HepG2 (cell line): ENCODE results near the gene ADSL. TPM values are rescaled to one million over a fixed set of nuclear protein-coding genes. Genes with fewer than 3 reads are reported as not detected.

Experiments used
- BCLAF1 ChIP-seq: fragments of 450-650 bp; IDR thresholded peaks from 2 replicates; pipeline ENCODE4 v1.6.1; 2017; ENCODE audit warnings: mild to moderate bottlenecking
- PRDM10 ChIP-seq: sonication (generic); formaldehyde crosslinking; IDR thresholded peaks from 2 replicates; pipeline ENCODE4 v1.4.0; 2020; ENCODE audit warnings: low read depth, missing genetic modification reagents
- SOX6 ChIP-seq, 2 experiments: fragments of 450-650 bp in 1 of 2; sonication (generic) in 1 of 2; formaldehyde crosslinking in 1 of 2; IDR thresholded peaks; 2 replicates each; pipeline versions ENCODE4 v1.4.0 to v1.6.1; 2017 to 2020; ENCODE audit warnings: antibody characterized with exemption in 1 of 2, mild to moderate bottlenecking in 1 of 2, missing genetic modification reagents in 1 of 2
- ZBTB40 ChIP-seq, 2 experiments: fragments of 450-650 bp in 1 of 2; sonication (generic) in 1 of 2; formaldehyde crosslinking in 1 of 2; IDR thresholded peaks; 2 replicates each; pipeline versions ENCODE4 v1.6.1 to v1.8.0; 2016 to 2022; ENCODE audit warnings: antibody characterized with exemption in 1 of 2, mild to moderate bottlenecking in 1 of 2, missing genetic modification reagents in 1 of 2
- ZBTB7B ChIP-seq: sonication (generic); formaldehyde crosslinking; IDR thresholded peaks from 2 replicates; pipeline ENCODE4 v1.4.0; 2020; ENCODE audit warnings: missing genetic modification reagents
- ZNF24 ChIP-seq: fragments of 450-650 bp; IDR thresholded peaks from 2 replicates; pipeline ENCODE4 v1.6.1; 2017; ENCODE audit warnings: antibody characterized with exemption, mild to moderate bottlenecking
- ZNF577 ChIP-seq: sonication (generic); formaldehyde crosslinking; IDR thresholded peaks from 2 replicates; pipeline ENCODE4 v1.4.0; 2020; ENCODE audit warnings: mild to moderate bottlenecking, low read depth, missing genetic modification reagents, borderline replicate concordance
- ZNF678 ChIP-seq: sonication (generic); formaldehyde crosslinking; IDR thresholded peaks from 2 replicates; pipeline ENCODE4 v1.4.0; 2020; ENCODE audit warnings: mild to moderate bottlenecking, missing genetic modification reagents
- ZSCAN30 ChIP-seq: sonication (generic); formaldehyde crosslinking; IDR thresholded peaks from 2 replicates; pipeline ENCODE4 v1.5.0; 2020; ENCODE audit warnings: mild to moderate bottlenecking, missing genetic modification reagents
- polyA plus RNA-seq, 8 experiments: library from polyadenylated mRNA; depleted of rRNA in 3 of 8; stranded (reverse) in 7 of 8; unstranded in 1 of 8; fragments of >200 nt; fragmentation: Illumina TruSeq in 4 of 8; extraction: Trizol in 4 of 8; gene quantifications; 2 replicates each; pipeline versions ENCODE4 v1.2.1 to v1.2.3, GENCODE V29; 2011 to 2016; ENCODE audit warnings: low read depth in 4 of 8, missing spikeins in 1 of 8, mixed read lengths in 1 of 8; ENCODE audit not compliant: insufficient read depth in 1 of 8
- total RNA-seq, 5 experiments: library from RNA; depleted of rRNA; stranded (reverse); fragments of >200 nt; fragmentation: Illumina TruSeq; extraction: Trizol; gene quantifications; 2 replicates each; pipeline ENCODE4 v1.2.3, GENCODE V29; 2016; ENCODE audit warnings: low read depth in 1 of 5

The ADSL gene
- total and polyA plus RNA-seq, 2 of the 13 experiments (the other 11 are each of a cell fraction or from before 2014, with no cell fraction given): 123 to 174 TPM

- TF ChIP-seq ZBTB40 (IDR thresholded peaks at IDR 0.05) (no peak), ZBTB40 (CRISPR knock-in tag; IDR thresholded peaks at IDR 0.05) (no peak), ZNF24 (no peak), ZBTB7B (CRISPR knock-in tag) (no peak), PRDM10 (CRISPR knock-in tag) (no peak), SOX6 (IDR thresholded peaks at IDR 0.05) (no peak), SOX6 (CRISPR knock-in tag; IDR thresholded peaks at IDR 0.05) (no peak), ZNF577 (CRISPR knock-in tag) (no peak), BCLAF1 (no peak), ZNF678 (CRISPR knock-in tag) (no peak), ZSCAN30 (CRISPR knock-in tag) (no peak)
Measured at GRCh38 chr22:40361100-40361499, 14.8 kb downstream of the ADSL start (continued).
